ENCODE results near the gene IKZF5.

IKZF5 gene, protein sequence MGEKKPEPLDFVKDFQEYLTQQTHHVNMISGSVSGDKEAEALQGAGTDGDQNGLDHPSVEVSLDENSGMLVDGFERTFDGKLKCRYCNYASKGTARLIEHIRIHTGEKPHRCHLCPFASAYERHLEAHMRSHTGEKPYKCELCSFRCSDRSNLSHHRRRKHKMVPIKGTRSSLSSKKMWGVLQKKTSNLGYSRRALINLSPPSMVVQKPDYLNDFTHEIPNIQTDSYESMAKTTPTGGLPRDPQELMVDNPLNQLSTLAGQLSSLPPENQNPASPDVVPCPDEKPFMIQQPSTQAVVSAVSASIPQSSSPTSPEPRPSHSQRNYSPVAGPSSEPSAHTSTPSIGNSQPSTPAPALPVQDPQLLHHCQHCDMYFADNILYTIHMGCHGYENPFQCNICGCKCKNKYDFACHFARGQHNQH

DNA sequence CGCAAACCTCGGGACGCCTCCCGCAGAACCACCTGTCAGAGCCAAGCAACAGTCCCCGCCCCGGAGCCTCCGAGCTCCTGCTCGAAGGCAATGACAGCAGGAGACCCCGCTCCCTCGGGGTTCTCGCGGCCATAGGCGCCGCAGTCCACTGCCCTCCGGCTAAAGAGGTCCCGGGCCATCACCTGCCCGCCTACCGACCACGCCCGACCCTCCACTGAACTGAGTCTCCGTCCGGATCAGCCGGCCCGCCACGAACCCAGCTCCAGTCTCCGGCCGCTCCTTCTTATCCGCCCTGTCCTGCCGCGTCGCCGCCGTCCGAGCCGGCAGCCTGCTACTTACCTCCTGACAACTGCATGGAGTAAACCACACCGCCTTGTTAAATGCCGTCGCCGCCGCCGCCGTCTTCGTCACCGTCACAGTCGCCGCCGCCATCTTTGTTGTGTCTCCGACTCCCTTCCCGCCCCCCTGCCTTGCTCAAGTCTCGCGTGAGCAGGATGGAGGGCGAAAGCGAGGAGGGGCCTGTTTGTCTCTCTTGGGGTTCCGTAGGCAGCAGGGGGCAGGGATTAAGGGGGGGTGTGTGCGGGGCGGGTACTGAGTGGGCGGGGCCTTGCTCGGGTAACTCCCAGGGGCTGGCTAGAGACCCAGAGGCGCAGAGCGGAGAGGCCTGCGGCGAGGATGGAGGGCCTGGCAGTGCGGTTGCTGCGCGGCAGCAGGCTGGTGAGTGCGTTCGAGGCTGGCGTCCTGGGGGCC, at the start of gene IKZF5, which contains the start of gene ACADSB:
Gene IKZF5 (minus strand): TSS at position 441 of the 750 bp plus-strand sequence. CDS start 10,170 bp downstream, outside the sequence.
Gene ACADSB (plus strand): TSS at position 652 of the 750 bp plus-strand sequence. CDS start 24 bp downstream, at position 676.
- DNase-seq (ENCODE audit: low read depth in 2 of 3, low spot score in 2 of 3): peak; percentile 67 to 86 (median 68)

DNA sequence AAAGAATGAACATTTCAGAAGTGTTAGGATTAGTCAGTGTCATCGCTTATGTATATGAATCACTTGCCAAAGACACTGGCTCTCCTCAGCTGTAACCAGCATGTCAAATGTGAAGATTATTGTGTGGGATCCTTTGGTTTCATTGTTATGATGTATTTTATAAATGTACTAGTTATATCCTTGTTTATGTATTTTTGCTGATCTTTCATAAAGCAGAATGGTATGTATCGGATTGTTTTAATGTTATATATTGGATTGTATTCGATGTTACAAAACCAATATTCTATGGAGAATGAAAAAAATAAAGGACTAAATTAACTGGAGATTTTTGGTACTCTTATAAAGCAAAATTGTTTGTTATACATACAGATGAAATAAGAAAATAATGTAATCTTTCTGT, 49.4 kb upstream of the IKZF5 start:
- DNase-seq (ENCODE audit: low read depth in 2 of 3, low spot score in 2 of 3): no peak

DNA sequence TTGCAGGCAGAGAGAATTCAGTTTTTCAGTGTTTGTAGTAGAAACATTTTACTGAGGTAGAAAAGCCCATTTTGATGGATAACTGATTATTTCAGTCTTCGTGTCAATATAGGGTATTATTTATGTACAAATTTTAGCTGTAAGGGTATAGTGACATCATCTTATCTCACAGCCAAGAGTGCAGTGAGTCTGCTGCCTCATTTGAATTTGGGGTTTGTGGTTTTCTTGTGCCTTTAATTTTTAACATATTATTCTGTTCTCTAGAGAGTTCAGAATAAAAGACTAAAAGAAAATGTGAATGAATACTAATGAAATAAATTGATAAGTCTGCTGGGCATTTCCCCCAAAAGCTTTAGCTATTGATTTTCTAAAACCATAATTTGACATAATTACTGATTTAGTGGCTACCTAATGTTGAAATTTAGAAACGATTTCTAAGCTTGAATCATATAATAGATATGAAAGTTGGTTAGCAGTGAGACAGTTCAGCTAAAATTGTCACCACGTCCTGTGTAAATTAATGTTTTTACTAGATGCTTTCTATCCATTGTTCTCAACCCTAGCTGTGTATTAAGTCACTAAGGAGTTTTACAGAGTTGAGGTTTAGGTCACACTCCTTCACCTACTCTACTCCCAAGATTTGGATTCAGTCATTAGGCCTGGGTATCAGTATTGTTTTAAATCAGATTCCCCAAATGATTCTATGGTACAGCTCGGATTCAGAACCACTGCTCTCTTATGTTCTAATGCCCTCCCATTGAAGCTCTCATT, 37.6 kb upstream of the IKZF5 start:
- DNase-seq (ENCODE audit: low read depth in 2 of 3, low spot score in 2 of 3): no peak

DNA sequence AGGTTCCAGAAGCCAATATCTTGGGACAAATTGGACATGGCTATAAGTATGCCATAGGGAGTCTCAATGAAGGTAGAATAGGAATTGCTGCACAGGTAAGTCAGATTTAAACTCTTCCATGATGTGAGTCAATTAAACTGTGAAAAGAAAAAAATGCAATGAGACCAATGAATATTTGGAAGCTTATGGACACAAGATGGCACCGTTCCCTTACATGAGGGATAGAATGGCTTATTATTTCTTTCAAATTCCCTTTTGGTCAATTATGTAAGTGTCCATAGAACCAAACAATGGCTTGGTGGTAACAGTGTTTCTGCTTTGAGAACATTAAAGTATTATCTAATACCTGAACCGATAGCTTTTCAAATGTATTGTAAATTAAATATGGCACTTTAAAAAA, 35.8 kb upstream of the IKZF5 start:
- no peak for DNase-seq (ENCODE audit: low read depth in 2 of 3, low spot score in 2 of 3)

DNA sequence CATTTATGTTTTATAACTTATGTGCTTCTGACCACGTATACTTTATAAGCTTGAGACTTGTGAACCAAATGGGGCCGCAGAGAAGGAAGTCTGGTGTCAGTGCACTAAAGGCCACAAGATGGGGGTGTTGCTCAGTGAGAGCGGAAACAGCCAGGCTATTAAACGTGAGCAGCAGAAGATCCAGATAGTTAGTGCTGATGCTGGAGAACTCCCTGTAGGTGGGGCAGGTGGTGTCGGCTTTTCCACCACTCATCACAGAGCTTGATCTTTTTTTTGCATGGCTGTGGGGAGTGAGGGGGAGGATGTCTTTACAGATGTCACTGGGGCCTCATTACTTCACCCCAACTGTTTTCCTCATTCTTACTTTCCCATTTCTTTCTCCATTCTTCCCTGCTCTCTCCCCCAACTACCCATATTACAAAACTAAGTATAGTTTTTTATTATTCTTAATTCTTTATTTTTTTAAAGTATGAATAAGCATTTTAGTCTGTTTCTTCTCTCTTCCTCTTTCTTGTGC, 34.9 kb upstream of the IKZF5 start:
- DNase-seq (ENCODE audit: low read depth in 2 of 3, low spot score in 2 of 3): peak in 1 of 3 experiments; percentile 1

DNA sequence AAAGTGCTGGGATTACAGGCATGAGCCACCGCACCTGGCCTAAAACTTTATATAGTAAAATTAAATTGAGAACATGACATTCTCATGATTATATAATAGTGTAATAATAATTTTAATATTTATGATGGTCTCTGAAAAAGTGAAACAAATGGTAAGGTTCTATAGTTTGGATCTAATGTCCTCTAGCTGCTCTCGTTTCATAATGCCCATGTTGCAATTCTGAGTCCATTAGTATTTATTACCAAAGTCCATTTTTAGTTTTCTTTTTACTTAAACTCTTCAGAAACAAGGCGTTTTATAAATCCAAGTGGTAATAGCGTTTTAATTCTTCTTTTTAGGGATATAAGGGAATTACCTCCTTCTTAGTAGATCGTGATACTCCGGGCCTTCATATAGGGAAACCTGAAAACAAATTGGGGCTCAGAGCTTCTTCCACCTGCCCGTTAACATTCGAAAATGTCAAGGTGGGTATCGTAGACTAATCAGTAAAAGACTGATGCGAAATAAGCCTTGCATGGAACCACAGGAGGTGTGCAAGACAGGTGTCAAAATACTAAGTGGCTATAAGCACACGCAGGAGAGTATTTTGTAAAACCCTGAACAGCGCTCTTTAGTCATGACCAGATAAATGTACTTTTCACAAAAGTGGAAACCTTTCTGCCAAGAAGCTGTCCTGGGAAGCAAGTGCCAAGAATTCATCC, 34.3 kb upstream of the IKZF5 start:
- no peak for DNase-seq (ENCODE audit: low read depth in 2 of 3, low spot score in 2 of 3)

DNA sequence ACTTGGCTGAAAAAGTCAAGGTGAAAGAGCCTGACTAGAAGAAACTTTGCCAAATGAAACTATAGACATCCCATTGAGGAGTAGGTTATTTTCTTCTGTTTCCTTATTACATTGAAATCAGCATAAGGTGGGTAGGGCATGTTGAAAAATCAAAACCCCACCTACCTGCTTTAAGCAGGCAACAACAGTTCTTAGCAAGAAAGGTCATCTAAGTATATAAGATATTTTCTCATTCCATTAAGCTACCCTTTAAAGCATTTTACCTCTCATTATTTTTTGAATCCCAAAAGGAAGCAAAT, 31.0 kb upstream of the IKZF5 start:
- no peak for DNase-seq (ENCODE audit: low read depth in 2 of 3, low spot score in 2 of 3)

DNA sequence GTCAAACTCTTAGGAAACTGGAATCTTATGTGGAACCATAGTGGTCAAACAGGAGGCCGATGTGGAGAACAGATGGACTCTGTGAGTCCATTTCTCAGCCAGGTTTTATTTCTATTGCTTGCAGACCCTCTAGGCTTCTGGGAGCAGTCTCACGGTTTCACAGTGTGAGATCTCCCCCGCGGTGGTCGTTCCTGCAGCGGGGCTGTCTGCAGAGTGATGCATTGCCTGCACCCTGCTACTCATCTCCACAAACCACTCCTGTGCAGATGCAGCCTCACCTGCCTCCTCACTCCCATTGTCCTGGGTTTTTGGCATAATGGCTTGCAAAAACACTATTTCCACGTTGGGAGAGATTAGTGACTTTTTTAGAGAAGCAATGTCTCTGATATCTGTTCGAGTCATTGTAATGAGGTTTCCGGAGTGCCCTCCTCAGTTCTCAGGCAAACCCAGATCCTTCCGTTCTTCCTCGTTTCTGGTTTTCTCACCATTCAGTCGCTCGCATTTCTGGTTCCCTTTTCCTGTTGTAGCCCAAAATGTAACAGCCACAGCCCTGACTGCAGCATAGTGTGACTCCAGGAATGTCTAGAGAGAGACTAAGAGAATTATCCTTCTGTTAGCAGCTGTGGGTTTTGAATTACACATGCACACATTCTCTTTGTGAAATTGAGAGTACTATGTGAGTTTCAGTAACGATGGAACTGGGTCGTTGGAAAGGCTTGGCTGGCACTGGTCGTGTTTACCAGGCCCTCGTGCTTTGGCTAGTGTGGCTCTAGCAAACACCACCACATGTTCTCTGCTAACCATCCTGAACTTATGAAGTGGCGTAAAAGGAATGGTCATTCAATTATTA, 30.4 kb upstream of the IKZF5 start:
- DNase-seq (ENCODE audit: low read depth in 2 of 3, low spot score in 2 of 3): no peak

DNA sequence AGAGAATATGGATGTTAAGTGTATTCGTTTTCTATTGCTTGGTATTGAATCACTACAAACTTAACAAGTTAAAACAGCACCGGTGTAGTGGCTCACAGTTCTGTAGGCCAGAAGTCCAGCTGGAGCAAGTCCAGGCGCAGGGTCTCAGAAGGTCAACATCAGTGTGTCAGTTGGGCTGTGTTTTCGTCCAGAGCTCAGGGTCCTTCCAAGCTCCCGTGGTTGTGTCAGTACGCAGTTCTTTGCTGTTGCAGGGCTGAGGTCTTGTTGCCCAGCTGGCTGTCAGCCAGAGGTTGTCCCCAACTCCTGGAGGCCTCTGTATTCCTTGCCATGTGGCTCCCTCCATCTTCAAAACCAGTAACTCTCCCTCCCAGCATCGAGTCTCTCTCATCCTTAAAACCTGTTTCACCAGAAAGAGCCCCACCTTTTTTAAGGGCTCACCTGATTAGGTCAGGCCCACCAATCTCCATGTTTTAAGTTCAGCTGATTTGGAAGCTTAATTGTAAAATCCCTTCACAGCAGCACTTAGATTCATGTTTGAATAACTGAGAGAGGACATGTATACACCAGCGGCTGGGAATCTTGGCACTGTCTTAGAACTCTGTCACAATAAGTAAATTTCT, 27.0 kb upstream of the IKZF5 start:
- DNase-seq (ENCODE audit: low read depth in 2 of 3, low spot score in 2 of 3): no peak

DNA sequence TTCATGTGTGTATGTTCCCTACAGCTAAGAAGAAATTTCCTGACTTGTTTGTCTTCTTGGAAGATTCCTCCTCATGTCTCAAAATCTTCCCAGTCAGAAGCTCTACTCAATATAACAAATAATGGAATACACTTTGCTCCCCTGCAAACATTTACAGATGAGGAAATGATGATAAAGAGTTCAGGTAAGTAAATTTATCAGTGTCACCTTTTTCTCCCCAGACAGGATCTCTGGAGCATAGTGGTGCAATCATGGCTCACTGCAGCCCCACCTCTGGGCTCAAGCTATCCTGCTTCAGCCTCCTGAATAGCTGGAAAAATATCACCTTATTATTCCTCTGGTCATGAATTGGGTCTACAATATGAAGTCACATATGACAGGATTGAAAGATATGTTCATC, 25.7 kb upstream of the IKZF5 start:
- DNase-seq (ENCODE audit: low read depth in 2 of 3, low spot score in 2 of 3): no peak

DNA sequence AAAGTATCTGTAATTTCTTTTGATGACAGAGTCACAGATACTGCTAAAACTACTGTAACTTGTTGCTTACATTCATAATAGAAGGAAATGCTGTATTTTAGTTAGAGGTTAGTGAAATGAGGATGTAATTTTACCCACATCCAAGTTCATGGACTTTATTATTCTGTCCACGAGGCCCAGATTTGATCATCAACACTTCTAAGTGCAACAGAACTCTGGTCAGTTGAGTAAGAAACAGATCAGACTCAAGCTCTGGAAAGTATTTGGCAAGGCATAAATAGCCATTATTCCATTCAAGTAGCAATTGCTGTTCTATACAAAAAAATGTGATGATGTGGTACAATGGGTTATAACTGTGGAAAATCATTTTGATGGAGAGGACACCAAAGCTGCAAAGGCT, 22.5 kb upstream of the IKZF5 start:
- no peak for DNase-seq (ENCODE audit: low read depth in 2 of 3, low spot score in 2 of 3)

DNA sequence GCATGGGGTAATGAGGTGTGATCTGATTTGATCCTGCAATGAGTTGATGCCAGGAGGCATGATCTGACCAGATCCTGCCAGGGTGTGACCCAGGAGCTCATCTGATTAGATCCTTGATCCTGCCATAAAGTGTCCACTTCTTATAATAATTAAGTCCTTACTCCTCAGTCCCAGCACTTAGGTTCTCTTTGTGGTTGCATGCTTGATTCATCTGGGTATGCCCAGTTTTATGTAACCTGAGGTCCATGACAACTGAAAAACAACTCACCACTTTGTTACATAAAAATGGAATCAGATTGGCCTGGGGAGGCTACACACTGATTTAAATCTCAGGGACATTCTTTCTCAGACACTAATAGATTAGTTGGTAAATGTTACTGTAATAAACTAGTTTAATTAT, 19.3 kb upstream of the IKZF5 start:
- DNase-seq (ENCODE audit: low read depth in 2 of 3, low spot score in 2 of 3): no peak

DNA sequence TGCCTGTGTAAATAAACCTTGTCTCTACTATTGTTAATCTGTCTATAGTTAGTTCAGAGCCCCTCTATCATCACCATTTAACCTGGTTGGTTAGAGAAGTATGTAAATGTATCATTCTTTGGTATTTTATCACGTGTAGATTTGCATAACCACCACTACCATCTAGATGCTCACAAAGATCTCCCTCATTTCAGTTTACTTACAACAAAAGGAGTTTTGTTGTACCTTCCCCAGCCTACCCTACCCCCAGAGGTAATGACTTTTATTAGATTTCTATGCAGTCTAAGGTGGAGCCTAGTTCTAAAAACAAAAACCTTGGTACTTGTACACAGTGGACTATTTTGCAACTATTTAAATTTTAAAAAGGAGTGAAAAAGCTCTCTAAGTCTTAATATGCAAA, 17.7 kb upstream of the IKZF5 start:
- no peak for DNase-seq (ENCODE audit: low read depth in 2 of 3, low spot score in 2 of 3)

DNA sequence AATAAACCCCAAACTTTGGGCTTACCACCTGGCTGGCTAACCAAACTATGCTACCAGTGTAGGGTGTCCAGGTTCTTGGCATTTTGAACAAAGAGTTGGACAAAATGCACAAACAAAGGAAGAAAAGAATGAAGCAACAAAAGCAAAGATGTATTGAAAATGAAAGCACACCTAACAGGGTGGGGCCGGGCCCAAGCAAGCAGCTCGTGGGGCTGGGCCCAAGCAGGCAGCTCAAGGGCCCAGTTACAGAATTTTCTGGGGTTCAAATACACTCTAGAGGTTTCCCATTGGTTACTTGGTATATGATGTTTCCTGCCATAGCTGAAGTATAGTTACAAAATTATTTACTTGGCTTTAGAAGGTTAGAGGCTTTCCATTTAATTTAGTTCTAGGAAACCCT, 15.9 kb upstream of the IKZF5 start:
- DNase-seq (ENCODE audit: low read depth in 2 of 3, low spot score in 2 of 3): no peak

DNA sequence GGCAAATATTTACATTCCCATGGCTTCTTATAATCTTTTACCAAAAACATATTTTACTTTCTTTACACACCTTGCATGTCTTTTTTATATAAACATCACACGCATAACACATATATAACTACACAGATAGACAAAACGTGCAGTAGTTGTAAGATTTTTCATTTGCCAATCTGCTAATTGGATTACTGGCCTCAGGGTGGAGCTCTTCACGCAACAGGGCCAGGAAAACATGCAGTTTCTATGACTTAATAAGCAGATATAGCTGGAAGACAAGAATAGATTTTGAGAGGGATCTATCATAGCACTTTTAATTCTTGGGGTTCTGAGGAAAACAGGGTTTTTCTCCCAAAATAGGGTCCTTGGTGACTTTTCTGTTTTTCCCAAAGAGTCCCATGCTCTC, 12.9 kb upstream of the IKZF5 start:
- DNase-seq (ENCODE audit: low read depth in 2 of 3, low spot score in 2 of 3): no peak

DNA sequence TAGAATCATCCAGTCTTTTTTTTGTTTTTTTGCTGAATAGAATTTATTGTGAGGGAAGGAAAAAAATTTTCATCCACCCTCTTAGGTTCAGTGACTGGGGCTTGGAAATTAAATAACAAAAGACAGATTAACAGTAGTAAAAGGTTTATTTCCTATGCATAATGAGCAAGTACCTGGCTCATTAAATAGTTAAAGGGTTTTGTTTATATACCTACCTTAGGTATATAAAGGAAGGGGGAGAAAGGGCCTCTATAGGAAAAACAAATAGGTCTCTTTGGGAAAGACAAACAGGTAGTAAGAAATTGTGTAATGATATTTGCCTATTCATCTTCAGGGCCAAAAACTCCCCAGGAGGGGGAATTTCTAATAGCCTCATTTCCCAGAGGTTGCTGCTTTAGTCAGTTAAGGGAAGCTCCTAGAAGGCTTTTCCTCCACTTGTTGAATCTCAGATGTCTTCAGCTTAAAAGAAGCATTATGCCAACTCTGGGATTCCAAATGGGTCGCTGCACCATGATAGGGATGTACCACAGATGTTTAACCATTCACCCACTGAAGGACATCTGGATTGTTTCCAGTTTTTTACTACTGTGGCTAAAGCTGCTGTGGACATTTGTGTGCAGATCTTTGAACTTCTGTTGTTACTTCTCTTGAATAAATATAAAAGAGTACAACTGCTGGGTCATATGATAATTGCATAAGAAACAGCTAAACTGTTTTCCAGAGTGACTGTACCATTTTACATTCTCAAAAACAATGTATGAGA, 11.5 kb upstream of the IKZF5 start:
- DNase-seq (ENCODE audit: low read depth in 2 of 3, low spot score in 2 of 3): no peak

DNA sequence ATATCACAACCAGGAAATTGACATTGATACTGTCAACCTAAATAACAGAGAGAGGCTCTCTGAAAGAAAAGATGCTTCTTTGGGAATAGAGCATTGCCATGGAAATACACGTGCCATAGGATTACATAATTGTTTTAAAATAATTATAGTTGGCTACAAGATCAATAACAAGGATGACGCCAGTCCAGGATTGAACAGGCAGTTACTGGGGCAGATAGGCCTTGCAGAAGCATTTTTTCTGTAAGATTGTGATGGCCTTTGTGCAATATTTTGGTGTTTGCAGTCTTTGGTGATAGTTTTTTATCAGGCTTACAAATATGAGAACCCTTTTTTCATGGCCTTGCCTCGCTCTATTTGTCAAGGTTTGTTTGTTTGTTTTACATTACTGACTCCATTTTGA, 10.7 kb upstream of the IKZF5 start:
- no peak for DNase-seq (ENCODE audit: low read depth in 2 of 3, low spot score in 2 of 3)

DNA sequence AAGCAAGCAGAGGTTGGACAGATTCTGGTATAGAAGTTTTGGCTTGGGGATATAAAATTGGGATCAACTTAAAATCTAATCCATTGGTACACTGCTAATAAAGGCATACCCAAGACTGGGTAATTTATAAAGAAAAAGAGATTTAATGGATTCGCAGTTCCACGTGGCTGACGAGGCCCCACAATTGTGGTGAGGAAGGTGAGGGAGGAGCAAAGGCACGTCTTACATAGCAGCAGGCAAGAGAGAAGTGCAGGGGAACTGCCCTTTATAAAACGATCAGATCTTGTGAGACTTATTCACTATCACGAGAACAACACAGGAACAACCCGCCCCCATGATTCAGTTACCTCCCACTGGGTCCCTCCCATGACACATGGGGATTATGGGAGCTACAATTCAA, 9.9 kb upstream of the IKZF5 start:
- no peak for DNase-seq (ENCODE audit: low read depth in 2 of 3, low spot score in 2 of 3)
